Chondrocyte (in vitro differentiated cells): ENCODE measurements around the gene COMMD4. TPM values are rescaled to one million over a fixed set of nuclear protein-coding genes. Genes with fewer than 3 reads are reported as not detected.
"Not testable (repeated sequence)": the region's sequence is repeated elsewhere in the genome, so short reads cannot be mapped to it uniquely, and the experiment has no call there.

Experiments used
- DNase-seq: peaks from one replicate; pipeline ENCODE4 v3.0.0; 2021; ENCODE audit warnings: mixed read lengths, low spot score
- H3K27ac Mint-ChIP-seq: one replicate; pipeline ENCODE4 v1.8.0; 2021; ENCODE audit warnings: mild to moderate bottlenecking, moderate library complexity, mixed read lengths; ENCODE audit not compliant: unreplicated experiment
- H3K27me3 Mint-ChIP-seq: 2 replicates; pipeline ENCODE4 v1.8.0; 2021; ENCODE audit warnings: low read depth, mixed read lengths
- H3K36me3 Mint-ChIP-seq: 2 replicates; pipeline ENCODE4 v1.8.0; 2021; ENCODE audit warnings: low read depth, mixed read lengths
- H3K4me1 Mint-ChIP-seq: 2 replicates; pipeline ENCODE4 v1.8.0; 2021; ENCODE audit warnings: low read depth, mild to moderate bottlenecking, mixed read lengths
- H3K4me3 Mint-ChIP-seq: one replicate; pipeline ENCODE4 v1.8.0; 2021; ENCODE audit warnings: mild to moderate bottlenecking, moderate library complexity, mixed read lengths; ENCODE audit not compliant: unreplicated experiment
- H3K9me3 Mint-ChIP-seq: 2 replicates; pipeline ENCODE4 v1.8.0; 2021; ENCODE audit warnings: low read depth, mixed read lengths
- long read RNA-seq: library from polyadenylated mRNA; stranded (forward); transcript quantifications from one replicate; pipeline ENCODE4 v2.0.0, GENCODE V29; 2021
- total RNA-seq: library from RNA; stranded (reverse); gene quantifications from 3 replicates; pipeline ENCODE4 v1.2.1, GENCODE V29; 2021
- TF ChIP-seq, protein P1 (sequence below): fragments of 200-600 bp; sonication (generic); IDR thresholded peaks from 2 replicates; pipeline ENCODE4 v1.5.0; 2021; ENCODE audit warnings: antibody characterized with exemption, mild to moderate bottlenecking, moderate library complexity

Gene COMMD4
- 69.8 to 85.9 TPM (median 77.6 TPM) in 3 replicates for total RNA-seq
- long read RNA-seq, transcript COMMD4-201 (8 exons, 1,067 nt) = major isoform, 28 of 41 reads
- long read RNA-seq, partial matches to known transcripts = 3 of 41 reads
- long read RNA-seq, other reads (novel, unspliced or antisense) = 7 of 41 reads

- H3K36me3 Mint-ChIP-seq = peaks cover 4% of the 10 kb centered on the region
These were observed at the start of gene COMMD4 for GRCh38 chr15:75335705-75336355. TSS of gene COMMD4 (plus strand) at chr15:75336063. CDS start at chr15:75336090, 27 bp downstream.

GRCh38 chr15:75293660-75294059 lies 42.2 kb upstream of the COMMD4 start:
- not testable (repeated sequence) for H3K4me3 Mint-ChIP-seq, H3K36me3 Mint-ChIP-seq, H3K4me1 Mint-ChIP-seq, DNase-seq, H3K9me3 Mint-ChIP-seq, H3K27me3 Mint-ChIP-seq, H3K27ac Mint-ChIP-seq

More at GRCh38 chr15:75335705-75336355, at the start of gene COMMD4:
- Mint-ChIP-seq H3K4me1 (peaks cover 24% of the 10 kb centered on the region), H3K27ac (peak within 1 kb of the TSS; percentile 97), H3K4me3 (peak within 1 kb of the TSS; percentile 99), H3K27me3 (no peaks in the 10 kb centered on the region), H3K9me3 (no peaks in the 10 kb centered on the region)
- DNase-seq = no peak
- TF ChIP-seq, protein P1, sequence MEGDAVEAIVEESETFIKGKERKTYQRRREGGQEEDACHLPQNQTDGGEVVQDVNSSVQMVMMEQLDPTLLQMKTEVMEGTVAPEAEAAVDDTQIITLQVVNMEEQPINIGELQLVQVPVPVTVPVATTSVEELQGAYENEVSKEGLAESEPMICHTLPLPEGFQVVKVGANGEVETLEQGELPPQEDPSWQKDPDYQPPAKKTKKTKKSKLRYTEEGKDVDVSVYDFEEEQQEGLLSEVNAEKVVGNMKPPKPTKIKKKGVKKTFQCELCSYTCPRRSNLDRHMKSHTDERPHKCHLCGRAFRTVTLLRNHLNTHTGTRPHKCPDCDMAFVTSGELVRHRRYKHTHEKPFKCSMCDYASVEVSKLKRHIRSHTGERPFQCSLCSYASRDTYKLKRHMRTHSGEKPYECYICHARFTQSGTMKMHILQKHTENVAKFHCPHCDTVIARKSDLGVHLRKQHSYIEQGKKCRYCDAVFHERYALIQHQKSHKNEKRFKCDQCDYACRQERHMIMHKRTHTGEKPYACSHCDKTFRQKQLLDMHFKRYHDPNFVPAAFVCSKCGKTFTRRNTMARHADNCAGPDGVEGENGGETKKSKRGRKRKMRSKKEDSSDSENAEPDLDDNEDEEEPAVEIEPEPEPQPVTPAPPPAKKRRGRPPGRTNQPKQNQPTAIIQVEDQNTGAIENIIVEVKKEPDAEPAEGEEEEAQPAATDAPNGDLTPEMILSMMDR = no peak

DNA sequence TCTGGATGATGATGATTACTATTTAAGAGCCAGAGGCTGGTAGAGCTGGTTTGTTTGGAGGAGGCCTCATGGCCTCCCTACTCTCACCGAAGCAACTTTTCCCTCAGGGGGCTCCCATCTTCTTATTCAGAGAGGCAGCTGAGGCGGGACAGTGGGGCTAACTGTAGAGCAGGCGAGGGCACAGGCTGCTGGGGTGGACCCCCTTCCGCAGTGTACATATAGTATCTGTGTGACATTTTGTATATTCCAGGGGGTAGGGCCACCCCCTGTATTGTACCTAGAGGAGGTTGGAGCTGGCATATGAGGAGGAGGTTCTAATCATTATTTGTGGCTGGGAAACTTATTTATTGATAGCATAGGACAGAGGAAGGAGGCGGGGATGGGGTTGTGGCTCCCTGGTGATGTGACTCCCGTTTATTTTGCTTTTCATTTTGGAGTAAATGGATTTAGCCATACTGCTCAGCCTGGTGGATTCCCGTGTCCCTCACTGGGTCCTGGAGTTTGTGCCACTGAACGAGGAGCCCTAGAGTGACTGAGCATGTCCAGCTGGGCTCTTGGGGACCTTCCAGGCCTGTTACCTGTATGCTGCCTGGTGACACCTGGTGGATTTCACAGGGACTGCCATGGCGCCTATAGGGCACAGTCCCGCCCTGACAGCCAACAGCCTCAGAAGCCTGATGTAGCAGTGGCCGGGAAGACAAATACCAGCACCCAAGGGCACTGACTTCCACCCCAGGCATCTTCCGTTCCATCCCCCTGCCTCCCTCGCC lies 37.1 kb upstream of the COMMD4 start:
- TF ChIP-seq, protein P1 = peak; percentile 53
- H3K4me1 Mint-ChIP-seq, H3K27me3 Mint-ChIP-seq, H3K27ac Mint-ChIP-seq, H3K4me3 Mint-ChIP-seq, H3K9me3 Mint-ChIP-seq, DNase-seq, H3K36me3 Mint-ChIP-seq: not testable (repeated sequence)

- H3K9me3 Mint-ChIP-seq, H3K4me3 Mint-ChIP-seq, H3K27ac Mint-ChIP-seq, H3K36me3 Mint-ChIP-seq, DNase-seq, H3K4me1 Mint-ChIP-seq: not testable (repeated sequence)
- peaks cover 14% of the 10 kb centered on the region for H3K27me3 Mint-ChIP-seq
- TF ChIP-seq, protein P1 = peak; percentile 76
These were observed 36.6 kb upstream of the COMMD4 start for GRCh38 chr15:75299311-75299688.

DNA sequence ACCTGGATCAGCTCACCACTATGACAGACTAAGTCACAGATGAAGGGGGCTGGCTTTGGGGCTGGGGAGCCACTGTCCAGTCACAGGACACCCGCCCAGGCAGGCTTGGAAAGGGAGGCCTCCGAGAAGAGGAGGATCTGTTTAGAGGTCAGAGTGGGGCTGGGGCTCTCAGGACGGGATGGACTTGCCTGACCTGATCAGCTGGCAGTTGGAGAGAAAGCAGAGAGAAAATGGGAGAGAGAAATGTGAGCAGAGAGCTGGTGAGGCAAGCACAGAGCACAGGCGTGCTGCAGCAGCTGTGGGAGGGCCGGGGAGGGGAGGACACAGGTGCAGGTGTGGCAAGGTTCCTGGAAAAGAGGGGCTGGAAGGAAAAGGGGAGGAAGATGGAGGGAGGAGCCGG lies 35.8 kb upstream of the COMMD4 start:
- H3K36me3 Mint-ChIP-seq, H3K4me1 Mint-ChIP-seq, H3K9me3 Mint-ChIP-seq, H3K4me3 Mint-ChIP-seq, DNase-seq, H3K27ac Mint-ChIP-seq: not testable (repeated sequence)
- peaks cover 21% of the 10 kb centered on the region for H3K27me3 Mint-ChIP-seq

- TF ChIP-seq, protein P1 = no peak
- H3K4me1 Mint-ChIP-seq = no peaks in the 10 kb centered on the region
- H3K36me3 Mint-ChIP-seq = no peaks in the 10 kb centered on the region
- H3K4me3 Mint-ChIP-seq = no peak overlapping the region
- H3K27ac Mint-ChIP-seq = no peak overlapping the region
- H3K27me3 Mint-ChIP-seq = peaks cover 31% of the 10 kb centered on the region
- no peak for DNase-seq
- H3K9me3 Mint-ChIP-seq = no peaks in the 10 kb centered on the region
These were observed 33.5 kb upstream of the COMMD4 start for GRCh38 chr15:75302318-75302717.

DNA sequence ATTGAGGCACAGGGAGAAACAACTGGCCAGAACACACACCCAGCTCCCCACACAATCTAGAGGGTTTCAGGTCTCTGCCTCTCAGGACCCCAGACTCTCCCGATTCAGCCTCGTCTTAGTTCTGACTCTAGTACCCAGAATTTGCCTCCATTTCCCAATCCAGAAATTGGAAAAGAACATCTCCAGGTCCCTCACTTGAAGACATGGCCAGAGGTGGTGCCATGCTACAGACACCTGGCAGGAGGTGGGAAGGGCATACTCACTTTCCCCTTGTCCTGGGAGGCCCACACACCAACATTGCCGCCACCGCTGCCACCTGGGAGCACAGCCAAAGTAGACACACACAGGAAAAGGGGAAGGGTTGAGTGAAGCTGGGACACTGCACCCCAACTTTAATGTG lies 33.1 kb upstream of the COMMD4 start:
- H3K27ac Mint-ChIP-seq, H3K4me1 Mint-ChIP-seq, H3K4me3 Mint-ChIP-seq, H3K9me3 Mint-ChIP-seq, DNase-seq, H3K36me3 Mint-ChIP-seq: not testable (repeated sequence)
- H3K27me3 Mint-ChIP-seq = peaks cover 31% of the 10 kb centered on the region
